IPS DF 6.9 (cell line): Measurements from ENCODE around the gene SRSF11.

Experiments used
- DNase-seq: peaks from one replicate; pipeline ENCODE4 v3.0.0-alpha.2; 2013; ENCODE audit warnings: low read depth, low spot score
- H3K27ac ChIP-seq: one replicate; pipeline ENCODE4 v1.5.1; 2013; ENCODE audit warnings: low read length, control low read depth
- H3K27me3 ChIP-seq: 2 replicates; pipeline ENCODE4 v1.6.1; 2013; ENCODE audit warnings: mild to moderate bottlenecking, low read length; ENCODE audit not compliant: control insufficient read depth, insufficient read depth
- H3K36me3 ChIP-seq: 2 replicates; pipeline ENCODE4 v1.6.1; 2013; ENCODE audit warnings: low read length; ENCODE audit not compliant: control insufficient read depth, insufficient read depth
- H3K4me1 ChIP-seq: 2 replicates; pipeline ENCODE4 v1.6.1; 2013; ENCODE audit warnings: low read length; ENCODE audit not compliant: control insufficient read depth, insufficient read depth
- H3K4me3 ChIP-seq: 2 replicates; pipeline ENCODE4 v1.5.1; 2013; ENCODE audit warnings: mild to moderate bottlenecking, low read length
- H3K9me3 ChIP-seq: 2 replicates; pipeline ENCODE4 v1.6.1; 2013; ENCODE audit warnings: low read length, inconsistent platforms; ENCODE audit not compliant: control insufficient read depth, insufficient read depth

SRSF11 gene

DNA sequence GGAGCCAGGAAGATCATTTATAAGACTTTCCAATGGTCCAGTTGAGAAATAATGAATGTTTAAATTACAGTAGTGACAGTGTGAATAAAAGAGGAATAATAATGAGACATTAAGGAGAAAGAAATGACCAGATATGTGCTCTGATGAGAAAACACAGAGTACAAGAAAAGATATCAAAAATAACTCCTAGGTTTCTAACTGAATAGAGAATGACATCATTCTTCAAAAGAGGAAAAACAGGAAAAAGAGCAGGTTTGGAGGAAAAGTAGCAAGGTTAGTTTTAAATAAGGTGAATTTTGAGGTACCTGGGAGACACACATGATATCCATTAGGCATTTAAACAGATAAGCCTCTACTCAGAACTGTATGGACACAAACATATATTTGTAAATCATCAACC, 78.3 kb downstream of the SRSF11 start:
- Histone ChIP-seq H3K9me3 (no peaks in the 10 kb centered on the region), H3K36me3 (no peaks in the 10 kb centered on the region; the same call in 1 of the 2 replicates), H3K27me3 (no peaks in the 10 kb centered on the region), H3K4me1 (no peaks in the 10 kb centered on the region), H3K4me3 (no peak overlapping the region), H3K27ac (no peak overlapping the region)
- DNase-seq, result no peak
